Measurements from ENCODE around the gene KRTAP10-2. TPM values are rescaled to one million over a fixed set of nuclear protein-coding genes. Genes with fewer than 3 reads are reported as not detected.

KRTAP10-2 gene
- total RNA-seq, 1 donor from 2014 or later = not detected

GRCh38 chr21:44526096-44526997 is 25.0 kb downstream of the KRTAP10-2 start:
- DNase-seq (peak; percentile 51), ATAC-seq (no peak)
- Histone ChIP-seq H3K4me1 (no peaks in the 10 kb centered on the region), H3K27ac (no peak overlapping the region), H3K36me3 (no peaks in the 10 kb centered on the region), H3K9me3 (no peaks in the 10 kb centered on the region), H3K4me3 (no peak overlapping the region), H3K27me3 (no peaks in the 10 kb centered on the region)
- no peak for TF ChIP-seq CTCF (IDR thresholded peaks at IDR 0.05)
- intact Hi-C loops (cut with DNase I) = no loop called here

- Histone ChIP-seq H3K36me3 (no peaks in the 10 kb centered on the region), H3K27me3 (no peaks in the 10 kb centered on the region), H3K27ac (no peak overlapping the region), H3K9me3 (no peaks in the 10 kb centered on the region), H3K4me3 (no peak overlapping the region), H3K4me1 (no peaks in the 10 kb centered on the region)
- DNase-seq (peak; percentile 43), ATAC-seq (no peak)
- TF ChIP-seq CTCF (IDR thresholded peaks at IDR 0.05) = no peak
- intact Hi-C loops (cut with DNase I) = no loop called here
Measured at GRCh38 chr21:44525391-44526095, 25.8 kb downstream of the KRTAP10-2 start.

GRCh38 chr21:44524414-44525371 is 26.6 kb downstream of the KRTAP10-2 start:
- no peak overlapping the region for H3K27ac ChIP-seq
- H3K27me3 ChIP-seq = no peaks in the 10 kb centered on the region
- intact Hi-C loops (cut with DNase I) = no loop called here
- H3K36me3 ChIP-seq = no peaks in the 10 kb centered on the region
- H3K9me3 ChIP-seq = no peaks in the 10 kb centered on the region
- no peak overlapping the region for H3K4me3 ChIP-seq
- ATAC-seq = no peak
- no peaks in the 10 kb centered on the region for H3K4me1 ChIP-seq
- TF ChIP-seq CTCF (IDR thresholded peaks at IDR 0.05) = no peak
- DNase-seq = no peak

GRCh38 chr21:44523567-44524413 is 27.5 kb downstream of the KRTAP10-2 start:
- no peaks in the 10 kb centered on the region for H3K36me3 ChIP-seq
- H3K4me1 ChIP-seq = no peaks in the 10 kb centered on the region
- H3K4me3 ChIP-seq = no peak overlapping the region
- DNase-seq (no peak), ATAC-seq (no peak)
- no peak overlapping the region for H3K27ac ChIP-seq
- no peak for TF ChIP-seq CTCF (IDR thresholded peaks at IDR 0.05)
- intact Hi-C loops (cut with DNase I) = no loop called here
- no peaks in the 10 kb centered on the region for H3K27me3 ChIP-seq
- no peaks in the 10 kb centered on the region for H3K9me3 ChIP-seq

Data from upper lobe of right lung (tissue), 1 donor.